HG02759 (cell line): Measurements from ENCODE around the gene KAT7.
"Not testable (repeated sequence)": the region's sequence is repeated elsewhere in the genome, so short reads cannot be mapped to it uniquely, and the experiment has no call there.

ENCODE experiments used
- ATAC-seq: cut with Tn5 transposase; IDR thresholded peaks from one replicate; pipeline ENCODE4 v1.9.1; 2021; ENCODE audit warnings: mild to moderate bottlenecking, moderate library complexity; ENCODE audit not compliant: unreplicated experiment

KAT7 gene

DNA sequence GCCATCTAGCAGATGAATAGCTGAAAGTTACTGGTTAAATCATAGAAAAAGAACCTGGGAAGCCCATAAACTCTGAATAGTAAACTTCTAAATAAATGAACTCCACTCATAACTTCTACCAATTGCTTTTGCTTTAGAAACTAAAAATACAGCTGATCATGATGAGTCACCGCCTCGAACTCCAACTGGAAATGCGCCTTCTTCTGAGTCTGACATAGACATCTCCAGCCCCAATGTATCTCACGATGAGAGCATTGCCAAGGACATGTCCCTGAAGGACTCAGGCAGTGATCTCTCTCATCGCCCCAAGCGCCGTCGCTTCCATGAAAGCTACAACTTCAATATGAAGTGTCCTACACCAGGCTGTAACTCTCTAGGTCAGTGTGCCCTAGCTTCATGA lies 9.7 kb downstream of the KAT7 start:
- no peak for ATAC-seq

- ATAC-seq, result no peak
Observed at GRCh38 chr17:49798738-49799137, 10.3 kb downstream of the KAT7 start.

DNA sequence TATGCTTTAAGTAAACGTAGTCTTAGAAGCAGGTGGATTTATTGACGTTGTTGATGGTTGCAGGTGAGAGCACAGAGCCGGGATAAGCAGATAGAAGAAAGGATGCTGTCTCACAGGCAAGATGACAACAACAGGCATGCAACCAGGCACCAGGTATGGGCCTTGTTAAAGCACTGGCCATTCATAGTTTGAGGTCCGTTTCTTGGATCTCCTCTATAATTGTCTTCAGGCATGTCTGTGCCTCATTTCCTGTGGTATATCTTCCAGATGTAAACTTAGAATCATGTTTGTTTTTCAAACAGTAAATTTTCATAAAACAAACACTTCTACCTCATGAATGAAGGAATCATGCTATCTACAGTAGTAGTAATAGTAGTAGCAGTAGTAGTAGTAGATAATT lies 20.6 kb downstream of the KAT7 start:
- ATAC-seq, result no peak

- ATAC-seq, result no peak
Observed at GRCh38 chr17:49814781-49815529, 26.5 kb downstream of the KAT7 start.

- no peak for ATAC-seq
Observed at GRCh38 chr17:49815761-49816281, 27.3 kb downstream of the KAT7 start.

GRCh38 chr17:49817993-49818392 lies 29.5 kb downstream of the KAT7 start:
- ATAC-seq, result no peak

GRCh38 chr17:49819138-49819537 lies 30.7 kb downstream of the KAT7 start:
- no peak for ATAC-seq

GRCh38 chr17:49819651-49820050 lies 31.2 kb downstream of the KAT7 start:
- no peak for ATAC-seq

- no peak for ATAC-seq
Observed at GRCh38 chr17:49820773-49821172, 32.3 kb downstream of the KAT7 start.

GRCh38 chr17:49821466-49821865 lies 33.0 kb downstream of the KAT7 start:
- ATAC-seq, result no peak

- no peak for ATAC-seq
Observed at GRCh38 chr17:49821916-49822315, 33.4 kb downstream of the KAT7 start.

DNA sequence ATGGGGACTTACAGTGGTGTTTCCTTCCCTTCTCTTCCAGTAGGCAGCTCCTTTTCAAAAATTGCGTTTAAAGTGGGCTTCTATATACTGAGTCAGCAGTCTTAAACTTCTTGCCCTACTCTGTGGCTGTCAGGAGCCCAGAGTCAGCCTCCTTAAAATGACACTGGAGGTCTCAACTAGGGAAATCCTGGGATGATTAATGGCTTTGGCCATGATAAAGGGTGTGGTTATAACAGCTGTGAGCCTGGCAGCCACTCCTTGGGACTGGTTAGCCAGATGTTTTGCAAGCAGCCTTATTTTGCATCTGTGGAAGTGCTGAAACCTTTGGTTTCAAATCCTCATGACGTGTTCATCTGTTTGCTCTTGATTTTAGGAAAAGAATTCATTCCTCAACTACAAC lies 34.3 kb downstream of the KAT7 start:
- no peak for ATAC-seq

DNA sequence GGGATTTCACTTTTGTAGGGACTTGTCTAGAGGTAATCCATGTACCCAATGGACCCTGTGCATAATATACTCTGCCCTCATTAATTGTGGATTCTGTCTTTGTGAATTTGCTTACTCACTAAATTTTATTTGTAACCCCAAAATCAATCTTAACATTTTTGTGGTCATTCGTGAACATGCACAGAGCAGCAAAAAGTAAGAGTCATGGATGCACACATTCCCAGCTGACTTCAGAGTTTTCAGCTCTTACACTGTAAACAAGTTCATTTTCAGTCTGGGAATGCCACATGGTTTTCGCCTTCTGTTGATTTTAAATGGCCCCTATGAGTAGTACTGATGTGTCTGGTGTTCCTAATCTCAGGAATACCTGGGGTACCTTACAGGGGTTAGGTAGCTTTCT lies 35.1 kb downstream of the KAT7 start:
- ATAC-seq, result no peak

GRCh38 chr17:49825645-49826044 lies 37.2 kb downstream of the KAT7 start:
- no peak for ATAC-seq

DNA sequence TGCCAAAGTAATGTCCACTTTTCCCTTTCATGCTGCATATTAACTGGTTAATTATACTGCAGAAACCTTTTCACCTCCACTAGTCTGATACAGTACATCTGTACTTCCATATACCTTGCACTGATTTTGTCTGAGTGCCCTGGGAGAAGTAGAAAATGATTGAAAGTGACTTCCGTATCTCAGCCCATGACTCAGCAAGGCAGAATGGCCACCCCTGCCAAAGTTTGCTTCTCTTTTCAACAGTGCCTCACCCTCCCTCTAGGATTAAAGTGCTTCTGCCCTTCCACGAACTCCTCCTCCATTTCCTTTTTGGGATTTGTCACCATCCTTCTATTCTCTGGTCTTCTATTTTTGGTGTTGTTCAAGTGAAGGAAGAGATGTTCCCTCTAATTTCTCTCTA lies 39.8 kb downstream of the KAT7 start:
- not testable (repeated sequence) for ATAC-seq

DNA sequence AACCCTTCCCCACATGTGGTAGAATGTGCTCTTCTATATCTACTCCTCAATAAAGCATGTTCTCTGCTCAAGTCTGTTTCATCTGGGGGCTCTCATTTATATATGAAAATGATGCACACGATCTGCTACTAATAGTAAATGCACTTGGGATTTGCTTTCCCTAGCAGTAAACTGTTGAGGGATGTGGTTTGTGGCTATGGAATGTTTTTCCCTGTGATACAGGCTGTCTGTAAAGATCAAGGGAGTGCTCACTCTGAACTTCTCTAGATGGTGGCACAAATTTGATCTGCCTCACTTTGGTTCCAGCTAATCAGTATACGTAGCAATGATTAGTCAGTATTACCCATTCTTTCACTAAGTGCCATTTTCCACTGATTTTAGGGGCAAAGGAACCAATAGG lies 40.5 kb downstream of the KAT7 start:
- no peak for ATAC-seq

GRCh38 chr17:49830605-49831004 lies 42.1 kb downstream of the KAT7 start:
- ATAC-seq, result no peak

- no peak for ATAC-seq
Observed at GRCh38 chr17:49832840-49833599, 44.5 kb downstream of the KAT7 start.

DNA sequence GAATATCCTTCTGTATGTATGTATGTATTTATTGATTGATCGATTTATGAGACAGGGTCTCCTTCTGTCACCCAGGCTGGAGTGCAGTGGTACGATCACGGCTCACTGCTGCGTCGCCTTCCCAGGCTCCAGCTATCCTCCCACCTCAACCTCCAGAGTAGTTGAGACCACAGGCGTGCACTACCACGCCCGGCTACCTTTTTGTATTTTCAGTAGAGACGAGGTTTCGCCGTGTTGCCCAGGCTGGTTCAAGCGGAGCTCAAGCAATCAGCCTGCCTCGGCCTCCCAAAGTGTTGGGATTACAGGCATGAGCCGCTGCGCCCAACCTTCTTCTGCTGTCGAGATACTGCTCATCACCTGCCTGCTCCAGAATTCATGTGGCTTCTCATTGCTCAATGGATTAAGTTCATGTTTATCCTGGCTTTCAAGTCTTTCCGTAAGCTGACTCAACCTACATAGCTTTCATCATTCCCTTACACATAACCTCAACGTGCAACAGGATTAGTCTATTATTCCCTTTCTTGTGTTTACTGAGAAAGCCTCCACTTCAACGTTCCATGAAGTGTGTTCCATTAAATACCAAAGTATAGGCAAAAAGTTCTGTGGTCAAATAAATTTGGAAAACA lies 45.8 kb downstream of the KAT7 start:
- ATAC-seq, result no peak

DNA sequence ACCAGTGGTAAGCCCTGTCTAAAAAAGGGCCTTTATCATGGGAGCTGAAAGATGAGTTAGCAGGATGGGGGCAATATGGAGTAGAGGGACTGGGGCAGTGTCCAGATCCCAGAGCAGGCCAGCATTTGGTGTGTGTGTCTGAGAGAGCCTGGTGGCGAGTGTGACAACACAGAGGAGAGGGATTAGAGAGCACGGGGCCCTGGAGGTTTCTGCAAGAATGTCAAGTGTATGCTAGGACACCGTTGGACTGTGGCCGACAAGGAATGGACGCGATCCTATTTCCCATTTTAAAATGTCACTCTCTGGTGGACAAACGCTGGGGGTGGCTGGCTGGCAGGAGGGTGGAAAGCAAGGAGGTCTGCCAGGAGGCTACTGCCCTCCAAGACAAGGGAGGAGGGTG lies 47.0 kb downstream of the KAT7 start:
- ATAC-seq, result no peak

DNA sequence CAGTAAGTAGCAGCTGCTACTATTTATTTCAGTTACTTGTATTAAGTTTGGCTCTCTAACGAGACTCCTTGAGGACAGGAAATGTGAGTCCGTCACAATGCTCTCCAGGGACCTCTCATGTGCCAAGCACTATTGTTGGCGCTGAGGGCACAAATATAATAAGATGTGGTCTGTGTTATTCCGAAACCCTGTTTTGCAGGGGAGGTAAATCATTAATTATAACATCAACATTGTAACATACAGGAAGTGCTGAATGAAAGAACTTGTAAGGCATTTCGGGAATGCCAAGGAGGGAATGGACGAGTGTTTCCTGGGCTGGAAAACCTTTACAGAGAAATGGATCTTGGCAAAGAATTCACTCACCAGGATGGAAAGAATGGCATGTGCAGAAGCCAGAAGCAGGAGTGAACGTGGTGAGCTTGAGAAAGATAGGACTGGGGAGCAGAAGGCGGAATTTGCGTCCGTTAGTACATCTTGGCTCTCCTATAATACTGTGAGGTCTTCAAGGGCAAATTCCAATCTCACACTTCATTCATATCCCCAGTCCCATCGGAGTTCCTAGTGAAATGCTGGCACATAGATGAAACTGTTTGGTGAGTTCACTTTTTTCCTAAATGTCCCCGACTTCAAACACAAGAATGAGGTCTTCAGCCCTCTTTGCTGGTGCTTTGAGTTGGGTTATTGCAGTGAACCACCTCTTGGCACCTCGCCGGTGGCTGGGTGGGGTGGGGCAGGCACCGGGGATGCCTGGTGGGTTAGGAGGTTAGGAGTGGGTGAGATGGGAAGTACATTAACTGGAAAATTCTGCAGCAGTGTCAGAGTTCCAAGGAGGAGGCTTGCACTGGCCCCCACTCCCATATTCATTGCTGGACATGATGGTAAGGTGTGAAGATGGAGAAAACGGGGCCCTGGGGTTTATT lies 47.9 kb downstream of the KAT7 start:
- no peak for ATAC-seq
